ENCODE measurements around the gene RAB7A. TPM values are rescaled to one million over a fixed set of nuclear protein-coding genes. Genes with fewer than 3 reads are reported as not detected.

Gene RAB7A
- total and polyA plus RNA-seq, 2 experiments from 2014 or later = 108 to 269 TPM

GRCh38 chr3:128848936-128849335 lies 123.0 kb downstream of the RAB7A start:
- no peaks in the 10 kb centered on the region for H3K27me3 ChIP-seq
- DNase-seq (ENCODE audit: low spot score) = no peak
- no peaks in the 10 kb centered on the region for H3K79me2 ChIP-seq
- TF ChIP-seq, protein P1, sequence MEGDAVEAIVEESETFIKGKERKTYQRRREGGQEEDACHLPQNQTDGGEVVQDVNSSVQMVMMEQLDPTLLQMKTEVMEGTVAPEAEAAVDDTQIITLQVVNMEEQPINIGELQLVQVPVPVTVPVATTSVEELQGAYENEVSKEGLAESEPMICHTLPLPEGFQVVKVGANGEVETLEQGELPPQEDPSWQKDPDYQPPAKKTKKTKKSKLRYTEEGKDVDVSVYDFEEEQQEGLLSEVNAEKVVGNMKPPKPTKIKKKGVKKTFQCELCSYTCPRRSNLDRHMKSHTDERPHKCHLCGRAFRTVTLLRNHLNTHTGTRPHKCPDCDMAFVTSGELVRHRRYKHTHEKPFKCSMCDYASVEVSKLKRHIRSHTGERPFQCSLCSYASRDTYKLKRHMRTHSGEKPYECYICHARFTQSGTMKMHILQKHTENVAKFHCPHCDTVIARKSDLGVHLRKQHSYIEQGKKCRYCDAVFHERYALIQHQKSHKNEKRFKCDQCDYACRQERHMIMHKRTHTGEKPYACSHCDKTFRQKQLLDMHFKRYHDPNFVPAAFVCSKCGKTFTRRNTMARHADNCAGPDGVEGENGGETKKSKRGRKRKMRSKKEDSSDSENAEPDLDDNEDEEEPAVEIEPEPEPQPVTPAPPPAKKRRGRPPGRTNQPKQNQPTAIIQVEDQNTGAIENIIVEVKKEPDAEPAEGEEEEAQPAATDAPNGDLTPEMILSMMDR (IDR thresholded peaks at IDR 0.05; ENCODE audit: poor library complexity) = no peak
- TF ChIP-seq EZH2phosphoT487 (IDR thresholded peaks at IDR 0.05; ENCODE audit: low read depth, severe bottlenecking, unreplicated experiment) (no peak), EZH2 (IDR thresholded peaks at IDR 0.05; ENCODE audit: borderline replicate concordance) (no peak)
- no peaks in the 10 kb centered on the region for H4K20me1 ChIP-seq (ENCODE audit: insufficient read depth, poor library complexity, severe bottlenecking)
- H2AFZ ChIP-seq = no peak overlapping the region
- H3K27ac ChIP-seq = no peak overlapping the region
- no peaks in the 10 kb centered on the region for H3K36me3 ChIP-seq (replicated peaks; ENCODE audit: insufficient read depth, low read depth)
- H3K9me3 ChIP-seq (ENCODE audit: low read depth) = no peaks in the 10 kb centered on the region
- H3K9me2 ChIP-seq (replicated peaks; ENCODE audit: insufficient read depth) = no peaks in the 10 kb centered on the region
- no peak overlapping the region for H3K4me2 ChIP-seq
- WGBS (ENCODE audit: low lambda C conversion rate, missing lambda C conversion rate) = 95% methylated on average over 13 of the region's 13 CpGs
- H3K4me1 ChIP-seq (ENCODE audit: insufficient read depth) = peaks cover 4% of the 10 kb centered on the region
- no peak overlapping the region for H3K4me3 ChIP-seq

DNA sequence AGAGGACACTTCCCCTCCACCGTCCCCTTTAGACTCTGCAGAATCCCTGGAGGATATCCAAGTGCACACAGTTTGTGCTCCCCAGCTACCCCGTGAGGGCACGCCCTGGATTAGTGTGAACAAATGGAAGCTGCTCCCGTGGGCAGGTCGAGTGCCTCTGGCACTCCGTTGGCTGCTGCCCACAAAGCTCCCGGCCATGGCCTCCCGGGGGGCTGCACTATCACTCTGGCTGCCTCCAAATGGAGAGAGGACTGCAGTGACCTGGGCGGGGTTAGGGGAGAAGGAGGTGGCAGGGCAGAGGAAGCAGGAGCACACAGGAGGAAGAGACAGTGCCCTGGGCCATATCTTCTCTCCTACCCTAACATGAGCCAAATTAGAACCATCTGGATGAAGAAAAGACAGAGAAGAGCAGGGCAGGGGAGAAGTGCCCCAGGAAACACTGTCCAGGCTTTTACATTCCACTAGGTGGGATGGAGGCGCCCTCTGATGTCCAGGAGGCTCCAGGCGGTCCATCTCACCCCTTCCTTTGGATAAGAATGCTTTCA lies 124.0 kb downstream of the RAB7A start:
- Histone ChIP-seq H3K4me3 (no peak overlapping the region), H3K79me2 (no peaks in the 10 kb centered on the region), H3K27ac (no peak overlapping the region), H4K20me1 (ENCODE audit: insufficient read depth, poor library complexity, severe bottlenecking) (no peaks in the 10 kb centered on the region), H3K4me1 (ENCODE audit: insufficient read depth) (peaks cover 4% of the 10 kb centered on the region), H3K4me2 (no peak overlapping the region), H3K36me3 (replicated peaks; ENCODE audit: insufficient read depth, low read depth) (no peaks in the 10 kb centered on the region), H3K9me2 (replicated peaks; ENCODE audit: insufficient read depth) (no peaks in the 10 kb centered on the region), H2AFZ (no peak overlapping the region), H3K27me3 (no peaks in the 10 kb centered on the region), H3K9me3 (ENCODE audit: low read depth) (no peaks in the 10 kb centered on the region)
- TF ChIP-seq, protein P1 (IDR thresholded peaks at IDR 0.05; ENCODE audit: poor library complexity) = no peak
- TF ChIP-seq EZH2phosphoT487 (IDR thresholded peaks at IDR 0.05; ENCODE audit: low read depth, severe bottlenecking, unreplicated experiment) (no peak), EZH2 (IDR thresholded peaks at IDR 0.05; ENCODE audit: borderline replicate concordance) (no peak)
- WGBS (ENCODE audit: low lambda C conversion rate, missing lambda C conversion rate) = 73% methylated on average over 11 of the region's 11 CpGs
- DNase-seq (ENCODE audit: low spot score) = no peak

DNA sequence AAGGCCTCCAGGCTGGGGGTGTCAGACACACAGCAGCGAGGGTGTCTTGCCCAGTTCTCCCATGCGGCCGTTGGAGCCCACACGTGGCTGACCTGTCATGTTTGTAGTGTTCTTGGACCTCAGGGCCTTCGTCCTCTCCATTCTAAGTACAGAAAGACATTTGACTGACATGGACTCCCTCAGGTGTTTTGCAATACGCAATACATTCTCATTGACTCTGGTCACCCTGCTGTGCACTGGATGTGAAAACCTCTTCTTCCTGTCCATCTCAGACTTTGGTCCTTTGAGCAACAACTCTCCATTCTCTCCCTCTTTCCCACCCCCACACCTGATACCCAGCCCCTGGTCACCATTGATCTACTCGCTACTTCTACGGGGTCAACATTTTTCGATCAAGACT lies 124.6 kb downstream of the RAB7A start:
- no peak overlapping the region for H3K4me3 ChIP-seq
- TF ChIP-seq, protein P1 (IDR thresholded peaks at IDR 0.05; ENCODE audit: poor library complexity) = no peak
- TF ChIP-seq EZH2phosphoT487 (IDR thresholded peaks at IDR 0.05; ENCODE audit: low read depth, severe bottlenecking, unreplicated experiment) = no peak
- no peak overlapping the region for H3K4me2 ChIP-seq
- H3K27ac ChIP-seq = no peak overlapping the region
- WGBS (ENCODE audit: low lambda C conversion rate, missing lambda C conversion rate) = 96% methylated on average over 9 of the region's 9 CpGs
- peaks cover 2% of the 10 kb centered on the region for H3K4me1 ChIP-seq (ENCODE audit: insufficient read depth)
- H3K9me3 ChIP-seq (ENCODE audit: low read depth) = no peaks in the 10 kb centered on the region
- H3K79me2 ChIP-seq = no peaks in the 10 kb centered on the region
- DNase-seq (ENCODE audit: low spot score) = no peak
- H2AFZ ChIP-seq = no peak overlapping the region
- no peaks in the 10 kb centered on the region for H3K36me3 ChIP-seq (replicated peaks; ENCODE audit: insufficient read depth, low read depth)
- H3K27me3 ChIP-seq = no peaks in the 10 kb centered on the region
- no peaks in the 10 kb centered on the region for H4K20me1 ChIP-seq (ENCODE audit: insufficient read depth, poor library complexity, severe bottlenecking)
- H3K9me2 ChIP-seq (replicated peaks; ENCODE audit: insufficient read depth) = no peaks in the 10 kb centered on the region

- DNase-seq (ENCODE audit: low spot score) = no peak
- Histone ChIP-seq H2AFZ (no peak overlapping the region), H3K9me3 (ENCODE audit: low read depth) (no peaks in the 10 kb centered on the region), H3K27ac (no peak overlapping the region), H3K4me3 (no peak overlapping the region), H4K20me1 (ENCODE audit: insufficient read depth, poor library complexity, severe bottlenecking) (no peaks in the 10 kb centered on the region), H3K79me2 (no peaks in the 10 kb centered on the region), H3K4me2 (no peak overlapping the region), H3K4me1 (ENCODE audit: insufficient read depth) (no peaks in the 10 kb centered on the region), H3K9me2 (replicated peaks; ENCODE audit: insufficient read depth) (no peaks in the 10 kb centered on the region), H3K27me3 (no peaks in the 10 kb centered on the region), H3K36me3 (replicated peaks; ENCODE audit: insufficient read depth, low read depth) (no peaks in the 10 kb centered on the region)
- WGBS (ENCODE audit: low lambda C conversion rate, missing lambda C conversion rate) = 63% methylated on average over 4 of the region's 4 CpGs
- no peak for TF ChIP-seq EZH2phosphoT487 (IDR thresholded peaks at IDR 0.05; ENCODE audit: low read depth, severe bottlenecking, unreplicated experiment)
These were observed 125.6 kb downstream of the RAB7A start for GRCh38 chr3:128851601-128852000.
